B cell (primary cell): Measurements from ENCODE around the gene B4GALT5. TPM values are rescaled to one million over a fixed set of nuclear protein-coding genes. Genes with fewer than 3 reads are reported as not detected.

Source experiments
- ATAC-seq: fragments of 200-7000 bp; cut with Tn5 transposase; one replicate; pipeline ENCODE4 v1.10.0; 2021; ENCODE audit warnings: low read depth, mild to moderate bottlenecking, moderate number of reproducible peaks, moderate library complexity
- CTCF ChIA-PET: fragments of 350-600 bp; sonication (Branson Sonifier 250); formaldehyde crosslinking; loops from one replicate; lab custom pipeline; 2021; ENCODE audit warnings: antibody characterized with exemption, inconsistent platforms; lab: Charles Lee
- POLR2A ChIA-PET: fragments of 350-600 bp; sonication (Branson Sonifier 250); formaldehyde crosslinking; loops from one replicate; lab custom pipeline; 2021; ENCODE audit warnings: antibody characterized with exemption; lab: Charles Lee
- DNase-seq: peaks from one replicate; pipeline ENCODE4 v3.0.0; 2013
- H2AFZ ChIP-seq: 2 replicates; pipeline ENCODE4 v1.6.1; 2012; ENCODE audit warnings: mild to moderate bottlenecking, low read depth, low read length; ENCODE audit not compliant: insufficient read depth, poor library complexity, severe bottlenecking
- H3K27ac ChIP-seq, 2 donors: 1 replicate in 1 of 2; 2 replicates in 1 of 2; pipeline ENCODE4 v1.5.1; 2012 to 2013; ENCODE audit warnings: low read length in 2 of 2, mild to moderate bottlenecking in 2 of 2, moderate library complexity in 1 of 2
- H3K27me3 ChIP-seq, 4 experiments: fragments of 200-600 bp in 1 of 4; sonication (generic) in 1 of 4; replicated peaks in 1 of 4; 1 replicate in 2 of 4; 2 replicates in 2 of 4; pipeline versions ENCODE4 v1.6.1 to v1.7.0; 2013 to 2016; ENCODE audit warnings: low read length in 3 of 4, mild to moderate bottlenecking in 2 of 4, mixed read lengths in 1 of 4, moderate library complexity in 1 of 4; ENCODE audit not compliant: insufficient read depth in 4 of 4, control insufficient read depth in 3 of 4; ENCODE audit errors: control extremely low read depth in 1 of 4
- H3K36me3 ChIP-seq, 2 experiments: replicated peaks in 1 of 2; 1 replicate in 1 of 2; 2 replicates in 1 of 2; pipeline versions ENCODE4 v1.6.1 to v1.7.1; 2013; ENCODE audit warnings: low read length in 1 of 2; ENCODE audit not compliant: insufficient read depth in 2 of 2, control insufficient read depth in 1 of 2; ENCODE audit errors: control extremely low read depth in 1 of 2, extremely low read depth in 1 of 2
- H3K4me1 ChIP-seq, 2 donors: fragments of 200-600 bp in 1 of 2; sonication (generic) in 1 of 2; 1 replicate in 1 of 2; 2 replicates in 1 of 2; pipeline versions ENCODE4 v1.5.1 to v1.6.1; 2013 to 2017; ENCODE audit warnings: low read length in 2 of 2; ENCODE audit not compliant: control insufficient read depth in 2 of 2, insufficient read depth in 2 of 2
- H3K4me2 ChIP-seq: replicated peaks from 2 replicates; pipeline ENCODE3; 2012; ENCODE audit warnings: mild to moderate bottlenecking, low read depth, low read length; ENCODE audit not compliant: poor library complexity, severe bottlenecking
- H3K4me3 ChIP-seq, 5 experiments: fragments of 200-600 bp in 1 of 5; sonication (generic) in 1 of 5; 1 replicate in 3 of 5; 2 replicates in 2 of 5; pipeline versions ENCODE4 v1.5.1 to v1.7.0; 2011 to 2016; ENCODE audit warnings: low read length in 4 of 5, mild to moderate bottlenecking in 4 of 5, low read depth in 2 of 5, control low read depth in 1 of 5, moderate library complexity in 1 of 5; ENCODE audit not compliant: insufficient read depth in 1 of 5; ENCODE audit errors: control extremely low read depth in 1 of 5, extremely low read depth in 1 of 5
- H3K79me2 ChIP-seq: fragments of 200-600 bp; sonication (generic); one replicate; pipeline ENCODE4 v1.6.0; 2016; ENCODE audit warnings: low read length; ENCODE audit not compliant: control insufficient read depth, insufficient read depth
- H3K9ac ChIP-seq: fragments of 200-600 bp; sonication (generic); 2 replicates; pipeline ENCODE4 v1.6.1; 2017; ENCODE audit warnings: mild to moderate bottlenecking, low read length, moderate library complexity
- H3K9me3 ChIP-seq, 3 donors: one replicate each; pipeline versions ENCODE4 v1.6.1 to v1.7.1; 2013; ENCODE audit warnings: low read length in 2 of 3; ENCODE audit not compliant: control insufficient read depth in 2 of 3, insufficient read depth in 1 of 3; ENCODE audit errors: control extremely low read depth in 1 of 3
- H4K20me1 ChIP-seq: 2 replicates; pipeline ENCODE4 v1.6.0; 2012; ENCODE audit warnings: mild to moderate bottlenecking, low read length; ENCODE audit not compliant: insufficient read depth, control insufficient read depth, poor library complexity, severe bottlenecking
- H3K27ac Mint-ChIP-seq: one replicate; pipeline ENCODE4 v1.8.0; 2021; ENCODE audit warnings: mixed read lengths
- H3K27me3 Mint-ChIP-seq: one replicate; pipeline ENCODE4 v1.8.0; 2021; ENCODE audit warnings: mixed read lengths
- H3K4me1 Mint-ChIP-seq: one replicate; pipeline ENCODE4 v1.8.0; 2021; ENCODE audit warnings: mixed read lengths
- H3K4me3 Mint-ChIP-seq: one replicate; pipeline ENCODE4 v1.8.0; 2021; ENCODE audit warnings: mixed read lengths
- H3K9me3 Mint-ChIP-seq: one replicate; pipeline ENCODE4 v1.8.0; 2022; ENCODE audit warnings: mixed read lengths; ENCODE audit not compliant: insufficient read depth
- CTCF ChIP-seq: fragments of 200-600 bp; IDR thresholded peaks from one replicate; pipeline ENCODE4 v1.8.0; 2022; ENCODE audit warnings: antibody characterized with exemption, mild to moderate bottlenecking
- EZH2 ChIP-seq: IDR thresholded peaks from 2 replicates; pipeline ENCODE4 v1.6.1; 2012; ENCODE audit warnings: borderline replicate concordance, low read depth, mild to moderate bottlenecking, moderate library complexity, low read length; ENCODE audit not compliant: insufficient read depth, poor library complexity, severe bottlenecking
- WGBS: methylation state at CpG from one replicate; pipeline ENCODE4 v1.1.5; 2013; ENCODE audit warnings: missing lambda C conversion rate; ENCODE audit not compliant: insufficient coverage; 5-methylcytosine and 5-hydroxymethylcytosine counted together
- intact Hi-C: fragments of 100-400 bp; cut with micrococcal nuclease; formaldehyde crosslinking; loops from one replicate; pipeline ENCODE4 v1.10.0; 2022
- polyA plus RNA-seq: library from polyadenylated mRNA; depleted of rRNA; stranded (reverse); fragments of >200 nt; gene quantifications from 2 replicates; pipeline ENCODE4 v1.2.3, GENCODE V29; 2012
- total RNA-seq, 2 donors: library from RNA; stranded (reverse); fragments of 120-200 nt in 1 of 2; gene quantifications; 1 replicate in 1 of 2; 2 replicates in 1 of 2; pipeline versions ENCODE4 v1.2.3 to v1.2.4, GENCODE V29; 2013 to 2022

The B4GALT5 gene
- total and polyA plus RNA-seq, 2 donors (not counting 1 experiment from before 2014, with no cell fraction given), result 3.4 to 7.3 TPM

GRCh38 chr20:49666911-49667310, 46.8 kb downstream of the B4GALT5 start:
- Histone ChIP-seq H3K9ac (no peak overlapping the region), H3K4me2 (no peak overlapping the region), H2AFZ (no peak overlapping the region), H3K27ac (no peak overlapping the region), H4K20me1 (peaks cover 26% of the 10 kb centered on the region), H3K27me3 (no peaks in the 10 kb centered on the region), H3K4me3 (no peak overlapping the region), H3K9me3 (no peaks in the 10 kb centered on the region), H3K36me3 (no peaks in the 10 kb centered on the region), H3K79me2 (peaks cover 62% of the 10 kb centered on the region), H3K4me1 (peaks cover 14 to 16% of the 10 kb centered on the region in 2 donors)
- Mint-ChIP-seq H3K4me3 (no peak overlapping the region), H3K9me3 (no peaks in the 10 kb centered on the region), H3K27ac (no peak overlapping the region), H3K27me3 (no peaks in the 10 kb centered on the region), H3K4me1 (peaks cover 30% of the 10 kb centered on the region)
- ATAC-seq (no peak), DNase-seq (no peak)
- ChIA-PET CTCF (interaction anchor here (0.7 kb wide), 1 partner anchor 47 kb away, joined by 4 read pairs; the partner anchor contains the start of gene B4GALT5), POLR2A (no interaction called here)
- WGBS, result 83% methylated on average over 1 of the region's 3 CpGs
- TF ChIP-seq CTCF (no peak), EZH2 (no peak)
- intact Hi-C loops, result loop anchor here (5.0 kb wide), 1 partner anchor 45 kb away; no protein-coding TSS in a partner anchor

- Mint-ChIP-seq H3K4me1 (peaks cover 28% of the 10 kb centered on the region), H3K4me3 (no peak overlapping the region), H3K27ac (no peak overlapping the region), H3K9me3 (no peaks in the 10 kb centered on the region), H3K27me3 (no peaks in the 10 kb centered on the region)
- Histone ChIP-seq H2AFZ (no peak overlapping the region), H3K9me3 (no peaks in the 10 kb centered on the region), H3K4me1 (peaks cover 13 to 16% of the 10 kb centered on the region in 2 donors), H3K27ac (no peak overlapping the region), H3K4me2 (no peak overlapping the region), H3K27me3 (no peaks in the 10 kb centered on the region), H3K9ac (no peak overlapping the region), H3K79me2 (peaks cover 55% of the 10 kb centered on the region), H4K20me1 (peaks cover 26% of the 10 kb centered on the region), H3K36me3 (no peaks in the 10 kb centered on the region), H3K4me3 (no peak overlapping the region)
- POLR2A ChIA-PET, result no interaction called here
- DNase-seq (no peak), ATAC-seq (no peak)
- no peak for TF ChIP-seq CTCF
- intact Hi-C loops, result loop anchor here (5.0 kb wide), 1 partner anchor 43 kb away; no protein-coding TSS in a partner anchor
- WGBS, result 99% methylated on average over 6 of the region's 7 CpGs
- CTCF ChIA-PET, result interaction anchor here (1.8 kb wide), 1 partner anchor 180 kb away, joined by 5 read pairs; no protein-coding TSS in a partner anchor
Observed at GRCh38 chr20:49665796-49666195, 47.9 kb downstream of the B4GALT5 start.
